ENCODE results near the gene COMMD9. TPM values are rescaled to one million over a fixed set of nuclear protein-coding genes. Genes with fewer than 3 reads are reported as not detected.

COMMD9 gene
- total and polyA plus RNA-seq, 2 of the 4 experiments (the other 2 are of a cell fraction) = 50.7 to 58.3 TPM

- intact Hi-C loops (cut with micrococcal nuclease) (no loop called here), dilution Hi-C loops (cut with HindIII; ENCODE audit: low sequenced_read_pairs, unreplicated experiment) (no loop called here), in situ Hi-C loops (cut with MboI; ENCODE audit: low sequenced_read_pairs) (no loop called here)
- no peak overlapping the region for H2BK5ac ChIP-seq (ENCODE audit: low read depth, low read length, poor library complexity, severe bottlenecking)
- POLR2A ChIA-PET (ENCODE audit: unreplicated experiment) = no interaction called here
- TF ChIP-seq CEBPB (IDR thresholded peaks at IDR 0.05; ENCODE audit: low read depth, low read length) (no peak), SMC3 (IDR thresholded peaks at IDR 0.05; ENCODE audit: low read depth, low read length) (no peak), ELK1 (IDR thresholded peaks at IDR 0.05; ENCODE audit: borderline replicate concordance, low read depth, low read length) (no peak), MXI1 (IDR thresholded peaks at IDR 0.05; ENCODE audit: borderline replicate concordance, low read depth, low read length) (no peak), MAFK (IDR thresholded peaks at IDR 0.05; ENCODE audit: low read depth, low read length) (no peak), RCOR1 (IDR thresholded peaks at IDR 0.05; ENCODE audit: insufficient replicate concordance, low read length) (no peak), BHLHE40 (IDR thresholded peaks at IDR 0.05; ENCODE audit: low read depth, low read length) (no peak), MAZ (IDR thresholded peaks at IDR 0.05; ENCODE audit: borderline replicate concordance, low read depth, low read length) (no peak), CHD1 (IDR thresholded peaks at IDR 0.05; ENCODE audit: low read depth, low read length) (no peak), CTCF (conservative IDR thresholded peaks at IDR 0.05; ENCODE audit: low read depth, low read length) (no peak), RAD21 (IDR thresholded peaks at IDR 0.05; ENCODE audit: low read length) (no peak), FOS (IDR thresholded peaks at IDR 0.05; ENCODE audit: low read depth, low read length) (no peak)
- no peaks in the 10 kb centered on the region for H3K27me3 ChIP-seq (ENCODE audit: control insufficient read depth, insufficient read depth, low read length)
- no peaks in the 10 kb centered on the region for H3K79me1 ChIP-seq (ENCODE audit: low read depth in 1 of 2, low read length in 2 of 2)
- CTCF ChIA-PET = no interaction called here
- H4K91ac ChIP-seq (ENCODE audit: insufficient read depth, low read depth, low read length) = no peak overlapping the region
- H2BK20ac ChIP-seq (ENCODE audit: low read depth, low read length) = no peak overlapping the region
- 100% methylated on average over 2 of the region's 15 CpGs; no CpG with 5 or more reads in 1 of the 2 experiments for WGBS, 2 experiments (ENCODE audit: extremely low coverage in 2 of 2, insufficient read length in 1 of 2)
- H2AK9ac ChIP-seq (replicated peaks; ENCODE audit: low read depth, low read length, poor library complexity) = no peak overlapping the region
- H2AK5ac ChIP-seq (ENCODE audit: low read depth, low read length) = no peak overlapping the region
- no peak overlapping the region for H2BK15ac ChIP-seq (ENCODE audit: low read depth, low read length)
- no peak overlapping the region for H3K18ac ChIP-seq (ENCODE audit: low read depth, low read length)
- H4K20me1 ChIP-seq (ENCODE audit: insufficient read depth, low read length) = no peaks in the 10 kb centered on the region
- H3K9ac ChIP-seq (ENCODE audit: low read depth, low read length) = no peak overlapping the region
- no peak overlapping the region for H3K23ac ChIP-seq (ENCODE audit: low read depth, low read length)
- no peak overlapping the region for H3K4me2 ChIP-seq (ENCODE audit: low read depth, low read length)
- H3K4me3 ChIP-seq (ENCODE audit: insufficient read depth, low read depth, low read length) = no peak overlapping the region
- H3K56ac ChIP-seq (ENCODE audit: extremely low read depth, insufficient read depth, low read length) = no peak overlapping the region
- ATAC-seq (ENCODE audit: low read depth) (no peak), DNase-seq (no peak)
- no peak overlapping the region for H3K4ac ChIP-seq (ENCODE audit: low read depth, low read length)
- no peak overlapping the region for H2BK120ac ChIP-seq (ENCODE audit: low read depth, low read length)
- no peak overlapping the region for H2AFZ ChIP-seq (replicated peaks; ENCODE audit: low read length, poor library complexity)
- peaks cover 2% of the 10 kb centered on the region for H3K4me1 ChIP-seq (ENCODE audit: control insufficient read depth, insufficient read depth, low read length)
- BruUV-seq (replicated peaks) = no TSS peak
- no peak overlapping the region for H3K27ac ChIP-seq (ENCODE audit: insufficient read depth, low read length)
- H3K14ac ChIP-seq (replicated peaks; ENCODE audit: low read depth, low read length) = no peak overlapping the region
- H4K5ac ChIP-seq (ENCODE audit: low read depth, low read length) = no peak overlapping the region
- H3K9me1 ChIP-seq (ENCODE audit: insufficient read depth, low read length) = no peaks in the 10 kb centered on the region; the same call in 1 of the 2 replicates
- no peaks in the 10 kb centered on the region for H3K36me3 ChIP-seq (ENCODE audit: control insufficient read depth, insufficient read depth, low read length)
- no peaks in the 10 kb centered on the region for H3K9me3 ChIP-seq (ENCODE audit: control insufficient read depth, insufficient read depth, low read length)
- no peak overlapping the region for H4K8ac ChIP-seq (ENCODE audit: low read depth in 2 of 2, low read length in 2 of 2)
Measured at GRCh38 chr11:36227044-36227443, 62.2 kb downstream of the COMMD9 start.
